Effector memory CD8-positive, alpha-beta T cell (primary cell): Measurements from ENCODE around the gene PARD6B.
"Not testable (repeated sequence)": the region's sequence is repeated elsewhere in the genome, so short reads cannot be mapped to it uniquely, and the experiment has no call there.

Source experiments
- ATAC-seq: fragments of 150-1000 bp; cut with Tn5 transposase; replicated peaks from 2 replicates; pipeline ENCODE4 v1.10.0; 2021; ENCODE audit warnings: mild to moderate bottlenecking, moderate library complexity
- DNase-seq, 3 experiments: peaks; one replicate each; pipeline ENCODE4 v3.0.0; 2021
- H3K27ac Mint-ChIP-seq, 2 donors: one replicate each; pipeline ENCODE4 v1.8.0; 2022; ENCODE audit warnings: mild to moderate bottlenecking in 2 of 2, mixed read lengths in 2 of 2, moderate library complexity in 2 of 2
- H3K27me3 Mint-ChIP-seq, 2 donors: one replicate each; pipeline ENCODE4 v1.8.0; 2022; ENCODE audit warnings: mixed read lengths in 2 of 2
- H3K36me3 Mint-ChIP-seq: one replicate; pipeline ENCODE4 v1.8.0; 2022; ENCODE audit warnings: mild to moderate bottlenecking, moderate library complexity, mixed read lengths; ENCODE audit not compliant: insufficient read depth
- H3K4me1 Mint-ChIP-seq, 2 donors: one replicate each; pipeline ENCODE4 v1.8.0; 2022; ENCODE audit warnings: low read depth in 2 of 2, mixed read lengths in 2 of 2
- H3K4me3 Mint-ChIP-seq, 2 donors: one replicate each; pipeline ENCODE4 v1.8.0; 2022; ENCODE audit warnings: mild to moderate bottlenecking in 2 of 2, mixed read lengths in 2 of 2, moderate library complexity in 2 of 2
- H3K9me3 Mint-ChIP-seq, 2 donors: one replicate each; pipeline ENCODE4 v1.8.0; 2022; ENCODE audit warnings: mixed read lengths in 2 of 2

Gene PARD6B

GRCh38 chr20:50789968-50790650 lies 58.7 kb downstream of the PARD6B start:
- H3K27ac Mint-ChIP-seq = peak overlapping the region; percentile 55 to 62
- DNase-seq = no peak
- H3K36me3 Mint-ChIP-seq = no peaks in the 10 kb centered on the region
- ATAC-seq = no peak
- H3K4me3 Mint-ChIP-seq = no peak overlapping the region
- H3K27me3 Mint-ChIP-seq = no peaks in the 10 kb centered on the region
- H3K9me3 Mint-ChIP-seq = no peaks in the 10 kb centered on the region
- peaks cover 0 to 5% of the 10 kb centered on the region in 2 donors for H3K4me1 Mint-ChIP-seq

GRCh38 chr20:50790651-50791277 lies 59.4 kb downstream of the PARD6B start:
- no peaks in the 10 kb centered on the region for H3K27me3 Mint-ChIP-seq
- H3K27ac Mint-ChIP-seq = peak overlapping the region; percentile 55 to 62
- H3K4me3 Mint-ChIP-seq = peak overlapping the region in 1 of 2 donors; percentile 29
- H3K9me3 Mint-ChIP-seq = no peaks in the 10 kb centered on the region
- DNase-seq = peak; percentile 56 to 68 (median 64)
- ATAC-seq = peak; percentile 56
- H3K4me1 Mint-ChIP-seq = peaks cover 3 to 8% of the 10 kb centered on the region in 2 donors
- H3K36me3 Mint-ChIP-seq = no peaks in the 10 kb centered on the region

- no peaks in the 10 kb centered on the region for H3K9me3 Mint-ChIP-seq
- H3K36me3 Mint-ChIP-seq = no peaks in the 10 kb centered on the region
- peak overlapping the region in 1 of 2 donors; percentile 79 for H3K27ac Mint-ChIP-seq
- H3K27me3 Mint-ChIP-seq = no peaks in the 10 kb centered on the region
- H3K4me1 Mint-ChIP-seq = peaks cover 6 to 10% of the 10 kb centered on the region in 2 donors
- ATAC-seq = no peak
- no peak overlapping the region for H3K4me3 Mint-ChIP-seq
- no peak for DNase-seq
Observed at GRCh38 chr20:50792708-50793574, 61.6 kb downstream of the PARD6B start.

- Mint-ChIP-seq H3K27ac (peak overlapping the region in 1 of 2 donors; percentile 79), H3K4me3 (peak overlapping the region in 1 of 2 donors; percentile 54), H3K4me1 (peaks cover 6 to 10% of the 10 kb centered on the region in 2 donors)
- H3K9me3 Mint-ChIP-seq, ATAC-seq, H3K27me3 Mint-ChIP-seq, H3K36me3 Mint-ChIP-seq: not testable (repeated sequence)
- peak in 2 of 3 experiments; percentile 19 to 28 for DNase-seq
Observed at GRCh38 chr20:50793575-50794016, 62.2 kb downstream of the PARD6B start.

GRCh38 chr20:50794181-50794845 lies 62.9 kb downstream of the PARD6B start:
- DNase-seq (no peak), ATAC-seq (peak; percentile 0)
- no peaks in the 10 kb centered on the region for H3K36me3 Mint-ChIP-seq
- peak overlapping the region; percentile 72 to 74 for H3K4me3 Mint-ChIP-seq
- no peaks in the 10 kb centered on the region for H3K27me3 Mint-ChIP-seq
- peak overlapping the region in 1 of 2 donors; percentile 79 for H3K27ac Mint-ChIP-seq
- no peaks in the 10 kb centered on the region for H3K9me3 Mint-ChIP-seq
- peaks cover 6 to 15% of the 10 kb centered on the region in 2 donors for H3K4me1 Mint-ChIP-seq

- DNase-seq (peak; percentile 74 to 87 (median 83)), ATAC-seq (peak; percentile 87)
- peak within 1 kb of the TSS; percentile 76 to 88 for H3K4me3 Mint-ChIP-seq
- H3K27ac Mint-ChIP-seq = peak within 1 kb of the TSS; percentile 76 to 79
- H3K27me3 Mint-ChIP-seq = no peaks in the 10 kb centered on the region
- H3K36me3 Mint-ChIP-seq = no peaks in the 10 kb centered on the region
- no peaks in the 10 kb centered on the region for H3K9me3 Mint-ChIP-seq
- peaks cover 7 to 14% of the 10 kb centered on the region in 2 donors for H3K4me1 Mint-ChIP-seq
Observed at GRCh38 chr20:50794846-50795634, 63.7 kb downstream of the PARD6B start, which contains the start of gene BCAS4. BCAS4 (plus strand) TSS chr20:50795061; CDS start chr20:50795084, 23 bp downstream.

- Mint-ChIP-seq H3K36me3 (no peaks in the 10 kb centered on the region), H3K4me1 (peaks cover 11 to 13% of the 10 kb centered on the region in 2 donors), H3K4me3 (no peak overlapping the region), H3K27ac (no peak overlapping the region), H3K27me3 (no peaks in the 10 kb centered on the region), H3K9me3 (no peaks in the 10 kb centered on the region)
- DNase-seq (no peak), ATAC-seq (no peak)
Observed at GRCh38 chr20:50797142-50797541, 65.8 kb downstream of the PARD6B start.

- Mint-ChIP-seq H3K4me1 (peaks cover 11 to 13% of the 10 kb centered on the region in 2 donors), H3K27me3 (no peaks in the 10 kb centered on the region), H3K36me3 (no peaks in the 10 kb centered on the region), H3K27ac (no peak overlapping the region), H3K9me3 (no peaks in the 10 kb centered on the region), H3K4me3 (no peak overlapping the region)
- ATAC-seq (no peak), DNase-seq (no peak)
Observed at GRCh38 chr20:50798650-50799049, 67.3 kb downstream of the PARD6B start.

GRCh38 chr20:50799176-50799889 lies 68.0 kb downstream of the PARD6B start:
- Mint-ChIP-seq H3K4me1 (peaks cover 13% of the 10 kb centered on the region in 2 donors), H3K27ac (no peak overlapping the region), H3K36me3 (no peaks in the 10 kb centered on the region), H3K27me3 (no peaks in the 10 kb centered on the region), H3K9me3 (no peaks in the 10 kb centered on the region), H3K4me3 (no peak overlapping the region)
- no peak for DNase-seq
- no peak for ATAC-seq

GRCh38 chr20:50799890-50800550 lies 68.6 kb downstream of the PARD6B start:
- Mint-ChIP-seq H3K9me3 (no peaks in the 10 kb centered on the region), H3K4me3 (no peak overlapping the region), H3K4me1 (peaks cover 20% of the 10 kb centered on the region in 2 donors), H3K36me3 (no peaks in the 10 kb centered on the region), H3K27me3 (no peaks in the 10 kb centered on the region), H3K27ac (no peak overlapping the region)
- no peak for DNase-seq
- no peak for ATAC-seq

GRCh38 chr20:50800986-50801746 lies 69.8 kb downstream of the PARD6B start:
- H3K4me1 Mint-ChIP-seq = peaks cover 21 to 23% of the 10 kb centered on the region in 2 donors
- ATAC-seq, H3K4me3 Mint-ChIP-seq: not testable (repeated sequence)

More at GRCh38 chr20:50800986-50801746, 69.8 kb downstream of the PARD6B start:
- not testable (repeated sequence) for H3K9me3 Mint-ChIP-seq, H3K36me3 Mint-ChIP-seq, DNase-seq, H3K27me3 Mint-ChIP-seq
- H3K27ac Mint-ChIP-seq = peak overlapping the region in 1 of 2 donors; percentile 38
